HG03460 (cell line): ENCODE measurements around the gene GORASP1.

Experiments used
- ATAC-seq: cut with Tn5 transposase; IDR thresholded peaks from one replicate; pipeline ENCODE4 v1.9.1; 2021; ENCODE audit not compliant: unreplicated experiment

GORASP1 gene

DNA sequence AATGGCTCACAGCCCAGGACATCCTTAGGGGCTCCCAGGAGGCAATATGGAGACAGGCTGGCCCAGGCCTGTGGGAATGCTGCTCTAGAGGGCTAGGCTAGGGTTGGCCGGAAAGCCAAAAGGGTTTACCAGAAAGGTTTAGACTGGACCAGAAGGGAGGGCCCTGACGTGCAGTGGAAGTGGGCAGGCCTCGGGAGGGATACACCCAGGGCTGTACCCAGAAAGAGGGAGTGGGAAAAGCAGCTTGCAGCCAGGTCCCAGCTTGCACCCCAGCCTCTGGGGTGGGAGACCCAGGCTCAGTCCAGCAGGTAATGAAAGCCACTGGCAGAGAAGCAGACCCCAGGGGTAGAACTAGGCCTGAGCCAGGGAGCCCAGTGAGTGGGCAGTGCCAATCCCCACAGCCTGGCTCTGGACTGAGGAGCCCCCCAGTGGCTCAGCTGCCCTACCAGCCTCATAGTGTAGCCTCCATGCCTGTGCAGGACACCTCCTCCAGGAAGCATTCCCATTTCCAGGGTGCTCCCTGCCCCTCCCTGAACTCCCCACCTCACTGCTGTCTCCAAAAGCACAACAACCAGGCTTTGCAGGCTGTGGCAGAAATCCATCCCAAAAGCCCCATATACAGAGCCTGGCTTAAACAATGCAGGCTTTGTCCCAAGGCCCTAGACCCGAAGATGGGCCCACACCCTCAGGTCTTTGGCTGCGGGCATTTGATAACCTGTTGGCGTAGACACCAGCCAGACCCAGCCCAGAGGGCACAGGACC is 3.5 kb downstream of the GORASP1 start:
- ATAC-seq = no peak

DNA sequence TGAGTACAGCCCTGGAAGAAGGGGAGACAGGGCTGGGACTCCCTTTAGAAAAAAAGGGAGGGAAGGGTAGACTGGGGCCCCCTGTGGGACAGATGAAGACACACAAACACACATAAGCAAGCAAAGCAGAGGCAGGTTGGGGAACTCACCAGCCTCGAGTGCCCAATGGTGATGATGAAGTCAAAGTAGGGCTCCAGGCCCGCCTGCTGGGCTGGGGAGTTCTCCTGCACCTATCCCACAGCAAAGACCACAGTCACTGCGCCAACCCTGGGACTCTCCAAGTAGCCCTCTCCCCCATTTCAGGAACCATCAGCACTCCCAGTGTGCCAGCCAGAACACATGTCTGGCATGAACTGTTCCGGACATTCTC is 4.1 kb downstream of the GORASP1 start:
- no peak for ATAC-seq

DNA sequence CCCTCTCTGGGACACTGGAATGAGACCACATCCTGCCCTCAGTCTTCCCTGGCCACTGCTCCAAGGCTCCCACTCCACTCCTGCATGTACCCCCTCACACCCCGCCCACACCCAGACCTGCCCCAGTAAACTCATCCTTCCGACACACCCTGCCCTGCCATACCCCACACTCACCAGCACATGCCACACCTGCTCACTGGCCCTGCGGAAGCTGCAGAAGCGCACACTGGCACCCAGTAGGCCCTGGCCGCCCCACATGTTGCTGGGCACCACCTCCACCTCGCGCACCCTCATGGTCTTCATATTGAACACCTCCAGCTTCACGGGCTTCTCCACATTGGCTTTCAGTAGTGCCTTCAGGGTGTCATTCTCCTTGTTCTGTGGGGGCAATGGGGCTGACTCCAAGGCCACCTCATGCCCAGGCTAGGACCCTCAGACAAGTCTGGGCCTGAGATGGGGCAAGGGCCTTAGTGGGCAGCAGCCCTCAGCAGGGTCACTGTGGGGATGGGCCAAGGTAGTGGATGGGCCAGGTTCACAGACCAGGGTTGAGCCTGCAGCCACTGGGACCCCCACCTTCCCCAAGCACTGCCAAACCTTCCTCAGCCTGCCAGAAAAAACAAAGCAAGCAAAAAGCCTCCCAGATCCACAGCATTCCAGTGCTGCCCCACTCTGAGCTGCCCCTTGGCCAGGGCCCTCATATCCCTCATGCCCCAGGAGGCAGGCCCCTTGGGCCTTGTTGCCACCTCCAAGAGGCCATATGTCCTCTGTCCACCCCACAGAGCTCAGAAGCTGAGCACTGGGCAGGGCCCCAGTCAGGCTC is 4.7 kb downstream of the GORASP1 start:
- ATAC-seq = no peak

DNA sequence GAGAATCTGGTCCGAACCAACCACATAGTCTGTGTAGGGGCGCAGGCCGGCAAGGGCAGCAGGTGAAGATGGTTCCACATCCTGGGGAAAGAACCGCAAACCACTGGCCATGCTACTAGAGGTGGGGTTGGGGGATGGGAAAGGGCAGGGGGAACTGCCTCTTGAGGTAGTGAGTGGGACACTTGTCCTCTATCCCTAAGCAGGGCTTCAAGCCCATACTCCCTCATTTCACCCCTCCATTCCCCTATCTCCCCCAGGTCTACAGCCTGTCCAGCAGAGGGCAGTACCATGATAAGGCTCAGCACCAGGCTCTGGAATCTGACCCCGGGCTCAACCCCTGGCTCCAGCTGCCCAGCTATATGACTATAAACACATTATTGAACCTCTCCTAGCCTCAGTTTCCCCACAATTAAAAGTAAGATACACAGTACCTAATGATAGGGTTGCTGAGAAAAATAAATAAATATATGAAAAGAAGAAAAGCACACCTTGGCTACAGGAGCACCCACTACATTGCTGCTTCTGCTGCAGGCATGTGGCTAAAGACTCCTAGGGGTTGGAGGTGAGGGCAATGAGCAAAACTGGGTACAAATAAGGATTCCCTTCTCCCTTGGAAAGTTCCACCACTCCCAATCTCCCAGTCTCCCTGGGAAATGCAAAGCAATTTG is 6.3 kb downstream of the GORASP1 start:
- no peak for ATAC-seq

DNA sequence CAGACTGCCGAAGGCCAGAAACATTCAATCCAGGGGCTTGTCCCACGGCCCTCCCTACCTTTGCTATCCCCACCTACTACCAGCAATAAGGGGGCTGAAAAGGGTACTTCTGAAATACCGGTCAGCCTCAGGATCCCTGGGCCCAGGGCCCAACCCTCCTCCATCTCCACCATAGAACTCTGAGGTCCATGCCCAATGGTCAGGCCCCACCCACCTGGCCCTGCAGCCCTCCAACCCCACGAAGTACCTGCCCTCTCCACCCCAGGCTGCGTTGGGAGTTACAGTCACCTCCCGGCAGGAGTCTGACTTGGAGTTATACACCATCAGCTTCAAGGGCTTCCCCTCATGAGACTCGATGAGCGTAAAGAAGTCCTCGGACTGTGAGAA is 6.9 kb downstream of the GORASP1 start:
- ATAC-seq = no peak

DNA sequence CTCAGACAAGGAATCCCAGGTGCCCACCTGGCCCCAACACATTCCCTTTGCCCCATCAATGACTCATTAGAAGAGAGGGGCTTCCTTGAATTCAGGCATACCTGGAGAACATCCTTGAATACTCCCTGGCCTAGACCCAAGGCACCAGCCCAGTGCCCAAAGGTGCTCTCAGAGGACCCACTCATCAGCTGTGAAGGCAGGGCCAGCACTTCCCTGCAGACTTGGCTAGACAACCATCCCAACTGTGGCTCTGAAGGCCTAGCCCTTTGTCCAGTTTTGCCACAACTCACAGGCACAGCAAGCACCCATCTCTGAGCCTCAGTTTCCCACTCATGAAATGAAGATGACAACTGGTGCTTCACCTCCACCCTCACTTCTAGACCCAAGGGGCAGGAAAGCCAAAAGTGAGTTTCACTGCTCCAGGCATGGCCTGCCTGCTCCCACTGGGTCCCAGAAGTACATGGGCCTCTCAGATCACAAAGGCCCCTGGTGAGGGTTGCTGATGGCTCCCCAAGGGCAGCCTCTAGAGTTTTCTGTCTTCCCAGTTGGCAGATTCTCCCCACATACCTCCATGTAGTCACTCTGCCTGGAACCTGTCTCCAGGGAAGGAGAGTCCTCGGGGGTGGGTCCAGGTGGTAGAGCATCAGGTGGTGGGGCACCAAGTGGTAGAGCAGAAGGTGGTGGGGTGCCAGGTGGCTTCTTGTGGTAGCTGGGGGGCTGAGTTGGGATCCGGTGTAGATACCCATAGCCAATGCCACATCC is 7.5 kb downstream of the GORASP1 start:
- ATAC-seq = no peak

DNA sequence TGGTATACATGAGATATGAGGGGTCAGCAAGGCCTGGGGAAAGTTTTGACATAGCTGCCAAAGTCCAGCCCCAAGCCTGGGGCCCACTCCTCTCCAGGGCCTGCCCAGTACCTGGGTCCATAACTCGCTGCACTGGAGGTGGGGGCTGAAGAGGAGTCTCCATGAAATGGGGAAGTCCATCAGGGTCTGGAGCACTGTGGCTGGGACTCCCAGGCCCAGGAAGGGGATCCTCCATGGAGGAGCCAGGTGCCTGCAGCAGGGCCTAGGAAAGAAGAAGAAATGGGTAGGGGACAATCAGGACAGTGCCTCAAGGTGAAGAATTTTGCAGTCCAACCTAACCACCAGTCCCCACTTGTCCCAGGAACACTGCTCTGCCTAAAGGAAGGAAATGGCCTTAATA is 8.2 kb downstream of the GORASP1 start:
- ATAC-seq = no peak

DNA sequence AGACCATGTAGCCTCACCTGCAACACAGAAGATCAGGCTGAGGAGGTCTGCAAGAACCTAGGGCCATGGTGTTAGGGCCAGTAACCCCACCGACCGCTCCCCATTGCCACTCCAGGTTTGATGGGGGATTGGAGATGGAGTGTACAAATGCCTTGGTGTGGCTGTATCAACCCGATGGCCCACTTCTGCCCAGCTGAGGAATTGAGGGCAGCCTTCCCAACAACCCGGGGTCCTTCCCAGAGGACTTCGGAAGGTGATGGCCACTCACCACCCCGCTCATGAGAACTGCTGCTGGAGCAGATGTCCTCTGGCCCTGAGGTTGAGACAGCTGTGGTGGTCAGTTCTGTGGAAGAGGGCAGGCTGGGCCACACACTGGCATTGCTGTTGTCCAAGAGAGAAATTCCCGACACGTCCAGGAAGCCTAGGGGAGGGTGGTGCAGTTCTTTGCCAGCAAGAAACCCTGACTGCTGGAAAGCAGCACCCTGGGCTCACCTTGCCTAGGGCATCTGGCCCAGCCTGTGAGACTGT is 8.9 kb downstream of the GORASP1 start:
- no peak for ATAC-seq

DNA sequence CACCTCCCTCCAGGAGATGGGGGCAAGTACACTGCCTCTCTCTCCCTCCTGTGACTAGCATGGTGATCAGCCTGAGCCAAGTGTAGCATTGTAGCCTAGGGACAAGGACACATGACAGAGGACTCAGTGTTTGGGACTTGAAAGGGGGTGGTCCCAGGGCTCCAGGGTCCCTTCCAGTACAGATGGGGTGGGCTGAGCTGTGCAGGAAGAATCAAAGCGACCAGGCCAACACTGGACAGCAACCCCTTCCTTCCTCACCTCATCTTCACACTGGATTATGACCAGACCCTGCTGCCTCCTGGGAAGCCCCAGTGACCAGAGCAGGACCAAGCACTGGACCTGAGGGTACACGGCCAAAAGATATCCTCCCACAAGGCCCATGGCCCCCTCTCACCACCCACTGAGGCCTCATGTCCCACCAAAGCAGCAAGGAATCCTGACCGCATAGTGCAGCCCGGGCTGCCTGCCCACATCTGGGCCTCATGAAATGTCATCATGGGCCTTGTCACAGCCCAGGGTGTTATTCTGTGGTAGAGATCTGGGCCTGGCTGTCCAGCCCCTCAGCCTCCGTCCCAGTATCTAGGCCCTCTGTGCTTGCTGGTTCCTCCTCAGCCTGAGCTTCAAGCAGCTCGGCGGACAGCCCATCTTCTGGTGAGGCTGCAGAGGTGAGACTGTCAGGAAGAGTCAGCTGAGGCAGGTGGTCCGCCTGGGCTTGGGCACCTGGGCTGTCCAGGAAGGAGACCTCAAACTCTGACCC is 9.5 kb downstream of the GORASP1 start:
- ATAC-seq = no peak

DNA sequence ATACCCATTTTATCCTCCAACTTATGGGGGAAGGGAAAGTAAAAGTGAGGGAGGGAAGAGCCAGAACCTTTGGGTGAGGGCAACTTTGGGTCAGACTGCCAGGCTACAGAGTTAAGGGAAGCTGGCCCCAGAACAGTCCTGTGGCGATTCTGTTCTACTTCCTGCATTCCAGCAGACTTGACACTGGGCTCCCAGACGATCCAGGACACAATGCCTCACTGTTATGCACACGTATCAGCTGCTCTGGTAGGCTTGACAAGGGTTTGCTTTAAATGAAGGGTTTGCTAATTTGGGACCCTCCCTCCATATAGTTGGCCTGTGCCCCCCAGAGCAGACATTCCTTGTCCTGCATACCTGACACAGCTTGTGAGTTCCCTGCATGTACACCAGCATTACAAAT is 10.7 kb downstream of the GORASP1 start:
- no peak for ATAC-seq

DNA sequence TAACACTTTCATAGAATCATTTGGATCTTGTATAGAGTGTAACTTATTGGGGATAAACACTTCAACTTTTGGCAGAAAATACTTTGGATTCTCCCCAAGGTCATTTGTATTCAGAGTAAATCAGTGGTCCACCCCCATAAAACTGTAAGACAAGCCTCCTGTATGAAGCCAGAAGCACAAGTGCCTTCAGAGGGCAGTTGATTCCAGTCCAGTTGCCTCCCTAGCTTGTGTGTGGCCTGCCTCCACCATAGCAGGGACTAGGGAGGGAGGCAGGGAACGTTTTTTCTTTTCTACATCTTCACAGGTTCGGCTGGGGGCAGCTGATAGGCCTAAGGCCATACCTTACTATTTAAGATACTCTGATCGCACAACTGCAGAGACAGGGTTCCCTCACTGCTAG is 11.6 kb downstream of the GORASP1 start:
- no peak for ATAC-seq

DNA sequence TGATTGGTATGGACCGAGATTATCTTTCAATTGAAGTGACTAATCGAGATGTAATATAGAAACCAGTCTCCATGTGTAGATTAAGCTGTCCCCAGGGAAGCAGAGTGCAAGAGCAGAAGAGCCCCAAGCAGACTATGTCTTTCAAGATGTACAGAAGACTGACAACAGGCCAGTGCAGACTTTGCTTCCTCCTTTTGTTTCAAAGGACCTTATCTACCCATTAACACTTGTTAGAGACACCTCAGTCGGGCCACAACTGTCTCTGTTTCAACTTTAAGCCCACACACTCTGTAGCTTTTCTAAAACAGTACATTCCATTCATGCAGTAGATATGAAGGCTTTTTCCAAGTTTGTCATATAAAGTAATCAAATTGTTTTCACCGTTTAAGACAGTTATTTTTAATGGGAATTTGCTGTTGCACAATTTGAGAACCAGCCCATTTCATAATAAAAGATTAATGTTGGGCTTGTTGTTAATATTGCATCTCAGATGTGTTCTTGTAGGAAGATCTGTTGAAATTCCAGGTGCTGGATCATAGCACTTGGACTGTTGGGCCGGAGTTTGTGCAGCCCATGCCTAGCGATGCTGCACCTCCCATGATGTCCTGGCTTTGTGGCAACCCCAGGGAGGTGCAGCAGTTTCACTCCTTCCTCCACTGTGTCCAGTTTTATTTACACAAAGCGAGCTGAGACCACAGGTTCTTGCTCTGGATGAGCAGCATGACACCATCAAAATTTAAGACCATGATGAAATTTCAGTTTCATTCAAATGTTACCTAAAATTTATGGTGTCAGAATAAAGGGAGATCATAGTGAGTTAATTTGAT is 12.4 kb downstream of the GORASP1 start:
- ATAC-seq = no peak

DNA sequence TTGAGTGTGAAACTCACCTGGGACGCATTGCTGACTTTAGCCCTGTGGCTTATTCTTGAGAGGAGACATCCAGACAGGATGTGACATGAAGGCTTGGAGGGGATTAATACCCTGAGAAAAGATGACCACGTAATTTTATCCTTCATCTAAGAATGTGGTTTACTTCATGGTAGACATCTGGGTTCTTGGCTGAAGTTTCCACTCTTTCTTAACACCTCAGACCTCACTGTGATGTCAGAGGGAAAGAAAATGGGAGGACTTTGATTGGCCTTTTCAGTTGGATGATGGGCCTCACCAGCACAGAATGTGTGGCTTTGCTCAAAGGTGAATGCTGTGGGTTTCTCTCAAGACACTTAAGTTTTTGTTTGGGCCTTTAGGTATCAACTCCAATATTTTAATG is 16.5 kb downstream of the GORASP1 start:
- no peak for ATAC-seq

DNA sequence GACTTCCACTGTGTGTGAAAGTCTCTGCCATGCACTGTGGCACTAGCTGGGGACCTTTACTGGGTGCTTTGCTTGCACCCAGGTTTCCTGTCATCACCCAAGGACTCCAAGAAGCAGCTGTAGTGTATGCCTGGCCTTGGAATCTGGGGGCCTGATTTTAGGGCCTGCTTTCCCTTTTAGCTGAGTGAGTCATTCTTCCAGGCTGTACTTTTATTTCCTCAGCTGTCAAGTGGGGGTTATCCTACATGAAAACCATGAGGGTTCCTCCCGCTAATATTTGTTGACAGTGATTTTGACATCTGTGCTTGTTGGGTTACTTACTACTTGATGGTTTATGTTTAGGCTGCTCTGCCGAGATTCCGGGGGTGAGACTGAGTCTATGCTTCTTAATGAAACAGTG is 18.5 kb downstream of the GORASP1 start:
- no peak for ATAC-seq

DNA sequence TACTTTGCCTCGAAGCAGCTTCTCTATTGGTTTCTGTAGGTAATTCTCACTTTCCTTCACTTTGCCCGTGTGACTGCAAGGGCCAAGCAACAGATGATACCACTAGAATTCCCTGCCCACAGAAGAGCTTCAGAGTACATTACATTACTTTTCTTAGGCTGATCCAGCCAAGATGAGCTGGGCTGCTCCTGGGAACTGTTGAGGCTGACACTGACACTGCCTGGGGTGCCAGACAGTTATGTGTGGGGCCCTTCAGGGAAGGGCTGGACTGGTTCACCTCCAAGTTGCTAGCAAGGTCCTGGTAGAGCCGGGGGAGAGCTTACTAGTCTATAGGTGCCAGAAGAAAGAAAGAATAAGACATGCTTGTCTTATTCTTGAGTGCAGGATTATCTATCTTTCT is 19.0 kb downstream of the GORASP1 start:
- no peak for ATAC-seq

DNA sequence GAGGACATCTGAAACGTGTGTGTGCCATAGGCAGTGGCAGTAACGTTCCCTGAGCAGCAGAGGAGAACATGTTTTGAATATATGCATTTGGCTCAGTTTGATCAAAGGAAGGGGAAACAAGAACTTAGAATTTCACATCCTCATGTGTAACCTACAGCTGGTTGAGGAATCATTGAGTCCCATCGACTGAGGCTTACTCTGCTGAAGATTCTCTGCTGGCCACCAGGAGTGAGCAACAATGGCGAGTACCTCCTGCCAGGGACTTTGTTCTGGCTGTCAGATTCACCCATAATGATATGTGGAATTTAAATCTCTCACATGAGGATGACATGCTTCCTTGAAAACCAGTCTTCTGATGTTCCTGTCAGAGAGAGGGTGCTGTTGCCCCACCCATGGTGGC is 21.3 kb downstream of the GORASP1 start:
- ATAC-seq = no peak

DNA sequence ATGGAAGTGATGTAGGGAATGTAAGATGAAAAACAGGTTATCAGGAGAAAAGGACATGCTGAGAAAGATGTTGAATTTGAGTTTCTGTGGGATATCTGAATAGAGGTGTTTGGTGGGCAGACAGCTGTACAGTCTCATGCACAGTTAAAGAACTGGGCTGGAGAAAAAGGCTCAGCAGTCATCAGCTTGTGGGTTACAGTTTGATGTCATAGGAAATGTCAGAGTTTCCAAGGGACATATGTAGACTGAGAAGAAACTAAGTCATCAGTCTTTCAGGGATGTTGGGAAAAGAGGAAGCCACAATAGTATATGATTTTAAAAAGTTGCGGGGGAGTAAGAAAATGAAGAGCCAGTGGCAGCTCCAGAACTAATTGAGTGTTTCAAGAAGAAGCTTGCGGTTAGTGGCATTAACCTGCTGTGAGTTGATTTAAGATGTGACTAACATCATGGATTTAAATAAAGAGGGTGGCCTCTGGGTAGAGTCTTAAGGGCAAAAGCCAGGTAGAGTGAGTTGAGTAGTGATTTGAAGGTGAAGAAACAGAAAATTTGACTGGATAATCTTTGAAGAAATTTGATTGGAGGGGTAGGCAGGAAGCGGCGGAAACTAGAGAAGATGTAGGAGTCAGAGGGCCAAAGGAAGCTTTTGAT is 24.6 kb downstream of the GORASP1 start:
- ATAC-seq = no peak

DNA sequence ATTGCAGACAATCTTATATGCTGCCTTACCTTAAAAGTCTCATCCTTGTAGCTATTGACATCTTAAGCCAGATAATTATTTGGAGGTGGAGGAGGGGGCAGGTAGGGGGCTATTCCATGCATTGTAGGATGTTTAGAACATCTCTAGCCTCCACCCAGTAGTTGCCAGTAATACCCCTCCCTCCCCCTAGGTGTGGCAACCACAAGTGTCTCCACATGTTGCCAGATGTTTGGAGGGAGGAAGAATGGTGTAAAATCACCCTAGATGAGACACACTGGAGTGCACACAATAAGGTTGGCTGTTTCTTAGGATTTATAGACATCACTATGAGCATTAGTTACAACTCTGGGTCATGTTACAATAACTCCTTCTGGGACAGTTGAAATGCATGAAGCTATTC is 27.4 kb downstream of the GORASP1 start:
- ATAC-seq = no peak

DNA sequence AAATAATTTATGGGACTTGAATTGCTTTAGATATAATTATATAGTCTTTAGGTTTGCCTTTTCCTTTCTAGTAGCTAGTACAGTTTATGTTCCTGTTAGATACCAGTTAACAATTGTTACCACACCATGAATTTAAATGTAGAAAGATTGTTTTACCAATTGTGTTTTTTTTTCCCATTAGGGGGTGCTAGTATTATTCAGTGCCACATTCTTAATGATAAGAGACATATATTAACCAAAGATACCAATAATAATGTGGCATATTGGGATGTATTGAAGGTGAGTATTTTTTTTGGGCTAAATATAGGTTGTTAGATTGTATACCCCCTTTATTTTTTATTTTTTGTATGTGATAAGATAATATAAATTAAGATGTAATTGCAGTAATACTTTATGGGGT is 27.9 kb downstream of the GORASP1 start:
- no peak for ATAC-seq
